ENCODE results near the gene SLC36A2. TPM values are rescaled to one million over a fixed set of nuclear protein-coding genes. Genes with fewer than 3 reads are reported as not detected.

Gene SLC36A2
- total and polyA plus RNA-seq, 5 donors: 0.14 TPM; not detected in 4

DNA sequence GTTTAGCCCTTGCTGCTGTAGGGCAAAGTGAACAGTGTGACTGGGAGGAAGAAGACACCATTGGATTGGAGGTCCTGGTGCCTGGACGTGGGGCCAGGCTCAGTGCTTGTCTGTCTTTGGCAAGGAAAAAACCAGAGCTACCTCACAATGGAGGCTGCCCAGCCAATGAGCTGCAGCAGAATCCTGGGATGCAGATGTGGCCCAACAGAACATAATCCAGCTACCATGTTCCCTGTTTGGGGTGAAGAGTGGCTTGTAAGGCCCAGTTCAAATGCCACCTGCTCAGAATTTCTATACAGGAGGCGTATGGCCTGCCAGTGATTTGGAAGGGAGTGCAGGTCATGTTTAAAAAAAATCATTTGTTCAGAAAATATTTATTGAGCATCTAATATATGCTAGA is 43.7 kb downstream of the SLC36A2 start, which contains the start of gene SLC36A3:
TSS of gene SLC36A3 (minus strand) at position 101 of the 400 bp plus-strand sequence. CDS start 412 bp downstream, outside the sequence.
- Histone ChIP-seq H3K27ac (ENCODE audit: low read length) (no peak within 1 kb of the TSS), H3K27me3 (ENCODE audit: control insufficient read depth, insufficient read depth) (no peaks in the 10 kb centered on the region), H3K4me3 (ENCODE audit: low read length) (no peak within 1 kb of the TSS), H3K4me1 (ENCODE audit: control insufficient read depth, insufficient read depth, low read length) (no peaks in the 10 kb centered on the region), H3K9me3 (ENCODE audit: control insufficient read depth, low read length) (no peaks in the 10 kb centered on the region)
- intact Hi-C loops (cut with DNase I): no loop called here
- ATAC-seq (no peak), DNase-seq (no peak)
- 84% methylated on average over 2 of the region's 2 CpGs for WGBS

DNA sequence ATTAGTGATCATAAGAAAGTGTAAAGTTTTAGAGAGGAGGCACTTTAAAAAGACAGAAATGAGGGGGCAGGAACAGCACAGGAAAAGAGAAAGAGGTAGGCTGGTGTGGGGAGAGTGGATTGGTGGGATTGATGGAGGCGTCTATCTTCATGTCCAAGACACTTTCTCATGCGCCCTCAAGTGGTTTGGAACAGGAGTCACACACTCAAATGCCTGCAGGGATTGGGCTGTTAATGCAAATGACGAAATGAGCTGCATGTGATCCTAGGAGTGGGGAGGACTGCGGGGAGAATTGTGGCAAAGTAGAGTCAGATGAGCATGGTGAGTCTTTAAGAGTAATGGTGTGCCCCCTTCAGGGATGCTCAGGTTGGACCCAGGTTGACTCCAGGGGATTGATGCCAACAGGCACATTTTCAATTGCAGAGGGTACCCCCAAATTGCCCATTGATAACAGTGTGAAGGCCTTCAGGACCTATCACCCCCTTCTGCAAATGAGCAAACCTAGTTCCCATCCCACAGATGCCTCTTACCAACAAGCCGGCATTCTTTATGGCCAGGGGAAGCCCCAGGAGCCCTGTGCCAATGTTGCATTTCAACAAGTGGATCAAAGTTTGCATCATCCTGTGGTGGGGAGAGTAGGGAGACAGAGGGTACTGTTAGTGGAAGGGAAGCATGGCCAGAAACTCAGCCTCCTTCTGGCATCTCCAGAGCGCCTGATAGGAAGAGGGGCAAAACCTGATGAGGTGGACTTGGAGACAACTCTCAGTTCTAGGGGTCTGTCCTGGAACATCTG is 49.1 kb downstream of the SLC36A2 start:
- Histone ChIP-seq H3K4me3 (ENCODE audit: low read length) (no peak overlapping the region), H3K4me1 (ENCODE audit: control insufficient read depth, insufficient read depth, low read length) (peaks cover 2% of the 10 kb centered on the region), H3K9me3 (ENCODE audit: control insufficient read depth, low read length) (no peaks in the 10 kb centered on the region), H3K27ac (ENCODE audit: low read length) (no peak overlapping the region), H3K27me3 (ENCODE audit: control insufficient read depth, insufficient read depth) (no peaks in the 10 kb centered on the region)
- no peak for ATAC-seq
- DNase-seq: no peak
- WGBS: 30% methylated on average over 6 of the region's 6 CpGs
- intact Hi-C loops (cut with DNase I): no loop called here

GRCh38 chr5:151296974-151297373 is 50.4 kb downstream of the SLC36A2 start:
- DNase-seq: no peak
- ATAC-seq: no peak
- no peak overlapping the region for H3K4me3 ChIP-seq (ENCODE audit: low read length)
- H3K27me3 ChIP-seq (ENCODE audit: control insufficient read depth, insufficient read depth): no peaks in the 10 kb centered on the region
- no peak overlapping the region for H3K27ac ChIP-seq (ENCODE audit: low read length)
- intact Hi-C loops (cut with DNase I): no loop called here
- peaks cover 2% of the 10 kb centered on the region for H3K4me1 ChIP-seq (ENCODE audit: control insufficient read depth, insufficient read depth, low read length)
- no peaks in the 10 kb centered on the region for H3K9me3 ChIP-seq (ENCODE audit: control insufficient read depth, low read length)
- 72% methylated on average over 2 of the region's 2 CpGs for WGBS

GRCh38 chr5:151296478-151296830 is 50.9 kb downstream of the SLC36A2 start:
- no peak overlapping the region for H3K4me3 ChIP-seq (ENCODE audit: low read length)
- H3K27me3 ChIP-seq (ENCODE audit: control insufficient read depth, insufficient read depth): no peaks in the 10 kb centered on the region
- ATAC-seq: no peak
- no peaks in the 10 kb centered on the region for H3K9me3 ChIP-seq (ENCODE audit: control insufficient read depth, low read length)
- intact Hi-C loops (cut with DNase I): no loop called here
- 82% methylated on average over 1 of the region's 1 CpG for WGBS
- H3K27ac ChIP-seq (ENCODE audit: low read length): no peak overlapping the region
- DNase-seq: no peak
- H3K4me1 ChIP-seq (ENCODE audit: control insufficient read depth, insufficient read depth, low read length): peaks cover 2% of the 10 kb centered on the region

DNA sequence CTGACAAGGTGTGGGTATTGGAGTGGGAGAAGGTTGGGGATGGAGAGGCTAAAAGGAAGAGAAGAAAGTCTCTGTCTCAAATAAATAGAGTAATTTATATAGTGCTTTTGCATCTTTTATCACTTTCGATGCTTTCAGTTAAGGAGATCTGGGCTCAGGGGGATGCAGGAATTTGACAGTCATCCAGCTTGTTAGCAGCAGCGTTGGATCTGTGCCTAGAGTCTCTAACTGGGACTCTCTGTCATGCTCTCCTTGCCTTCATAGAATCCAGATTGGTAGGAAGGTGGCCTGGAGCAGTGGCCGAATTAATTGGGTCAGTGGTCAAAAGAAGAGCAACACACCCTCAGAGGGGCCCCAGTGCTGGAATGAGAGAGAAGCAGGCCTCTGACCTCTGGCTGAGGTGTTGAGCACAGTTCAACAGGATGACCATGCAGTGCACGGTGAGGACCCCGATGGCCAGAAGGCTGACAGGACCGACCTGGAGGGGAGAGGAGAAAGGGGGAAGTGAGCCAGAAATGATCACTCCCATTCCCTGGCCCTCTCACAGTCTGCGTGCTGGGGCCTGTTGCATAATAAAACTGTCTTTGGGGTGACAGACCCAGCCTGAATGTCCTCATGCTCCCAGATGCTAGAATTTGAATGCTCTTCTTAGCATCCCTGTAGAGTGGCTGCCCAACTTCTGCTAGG is 51.4 kb downstream of the SLC36A2 start:
- no peak for ATAC-seq
- no peak overlapping the region for H3K27ac ChIP-seq (ENCODE audit: low read length)
- DNase-seq: no peak
- no peaks in the 10 kb centered on the region for H3K27me3 ChIP-seq (ENCODE audit: control insufficient read depth, insufficient read depth)
- H3K9me3 ChIP-seq (ENCODE audit: control insufficient read depth, low read length): no peaks in the 10 kb centered on the region
- peaks cover 2% of the 10 kb centered on the region for H3K4me1 ChIP-seq (ENCODE audit: control insufficient read depth, insufficient read depth, low read length)
- WGBS: 29% methylated on average over 7 of the region's 7 CpGs
- H3K4me3 ChIP-seq (ENCODE audit: low read length): no peak overlapping the region
- intact Hi-C loops (cut with DNase I): no loop called here

- Histone ChIP-seq H3K4me1 (ENCODE audit: control insufficient read depth, insufficient read depth, low read length) (peaks cover 2% of the 10 kb centered on the region), H3K9me3 (ENCODE audit: control insufficient read depth, low read length) (no peaks in the 10 kb centered on the region), H3K27me3 (ENCODE audit: control insufficient read depth, insufficient read depth) (no peaks in the 10 kb centered on the region), H3K27ac (ENCODE audit: low read length) (no peak overlapping the region), H3K4me3 (ENCODE audit: low read length) (no peak overlapping the region)
- DNase-seq (no peak), ATAC-seq (no peak)
- intact Hi-C loops (cut with DNase I): no loop called here
- 67% methylated on average over 5 of the region's 5 CpGs for WGBS
Measured at GRCh38 chr5:151295138-151295537, 52.2 kb downstream of the SLC36A2 start.

GRCh38 chr5:151293624-151294023 is 53.7 kb downstream of the SLC36A2 start:
- intact Hi-C loops (cut with DNase I): no loop called here
- no peak for DNase-seq
- 51% methylated on average over 4 of the region's 4 CpGs for WGBS

DNA sequence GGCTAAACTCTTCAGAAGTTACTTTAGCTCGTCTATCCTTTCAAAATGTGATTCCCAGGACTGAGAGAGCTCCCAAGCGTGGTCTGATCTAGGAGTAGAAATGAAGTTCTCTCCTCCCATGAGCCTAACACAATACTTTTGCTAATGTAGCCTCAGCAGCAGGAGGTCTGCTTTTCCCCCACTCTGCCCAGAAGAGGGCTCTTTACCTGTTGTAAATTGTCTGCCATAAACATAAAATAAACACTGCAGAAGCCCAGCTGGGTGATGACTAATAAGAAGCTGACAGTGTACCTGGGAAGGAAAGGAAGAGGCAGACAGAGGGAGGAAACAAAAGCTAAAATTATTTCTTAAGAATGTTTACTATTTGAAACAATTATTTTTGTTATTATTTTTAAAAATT is 59.2 kb downstream of the SLC36A2 start:
- DNase-seq (no peak), ATAC-seq (no peak)
- intact Hi-C loops (cut with DNase I): no loop called here
- H3K27me3 ChIP-seq (ENCODE audit: control insufficient read depth, insufficient read depth): no peaks in the 10 kb centered on the region
- WGBS: 66% methylated on average over 2 of the region's 2 CpGs
- H3K4me3 ChIP-seq (ENCODE audit: low read length): no peak overlapping the region
- no peak overlapping the region for H3K27ac ChIP-seq (ENCODE audit: low read length)
- no peaks in the 10 kb centered on the region for H3K9me3 ChIP-seq (ENCODE audit: control insufficient read depth, low read length)
- no peaks in the 10 kb centered on the region for H3K4me1 ChIP-seq (ENCODE audit: control insufficient read depth, insufficient read depth, low read length)

More at GRCh38 chr5:151293624-151294023, 53.7 kb downstream of the SLC36A2 start:
- Histone ChIP-seq H3K4me1 (ENCODE audit: control insufficient read depth, insufficient read depth, low read length) (peaks cover 2% of the 10 kb centered on the region), H3K9me3 (ENCODE audit: control insufficient read depth, low read length) (no peaks in the 10 kb centered on the region), H3K27me3 (ENCODE audit: control insufficient read depth, insufficient read depth) (no peaks in the 10 kb centered on the region), H3K4me3 (ENCODE audit: low read length) (no peak overlapping the region), H3K27ac (ENCODE audit: low read length) (no peak overlapping the region)
- ATAC-seq: no peak

DNA sequence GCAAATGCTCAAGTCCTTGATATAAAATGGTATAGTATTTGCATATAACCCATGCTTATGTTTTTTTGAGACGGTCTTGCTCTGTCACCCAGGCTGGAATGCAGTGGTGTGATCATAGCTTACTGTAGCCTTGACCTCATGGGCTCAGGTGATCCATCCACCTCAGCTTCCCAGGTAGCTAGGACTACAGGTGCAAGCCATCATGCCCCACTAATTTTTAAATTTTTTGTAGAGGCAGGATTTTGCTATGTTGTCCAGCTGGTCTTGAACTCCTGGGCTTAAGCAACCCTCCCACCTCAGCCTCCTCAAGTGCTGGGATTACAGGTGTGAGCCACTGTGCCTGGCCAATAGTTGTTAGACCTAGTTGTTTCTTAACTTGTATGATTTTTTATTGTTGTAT is 61.1 kb downstream of the SLC36A2 start:
- Histone ChIP-seq H3K4me3 (ENCODE audit: low read length) (no peak overlapping the region), H3K4me1 (ENCODE audit: control insufficient read depth, insufficient read depth, low read length) (no peaks in the 10 kb centered on the region), H3K27ac (ENCODE audit: low read length) (no peak overlapping the region), H3K27me3 (ENCODE audit: control insufficient read depth, insufficient read depth) (no peaks in the 10 kb centered on the region), H3K9me3 (ENCODE audit: control insufficient read depth, low read length) (no peaks in the 10 kb centered on the region)
- intact Hi-C loops (cut with DNase I): no loop called here
- 88% methylated on average over 1 of the region's 1 CpG for WGBS
- no peak for ATAC-seq
- DNase-seq: no peak

- WGBS: 75% methylated on average over 5 of the region's 5 CpGs
Measured at GRCh38 chr5:151285683-151286082, 61.7 kb downstream of the SLC36A2 start.

DNA sequence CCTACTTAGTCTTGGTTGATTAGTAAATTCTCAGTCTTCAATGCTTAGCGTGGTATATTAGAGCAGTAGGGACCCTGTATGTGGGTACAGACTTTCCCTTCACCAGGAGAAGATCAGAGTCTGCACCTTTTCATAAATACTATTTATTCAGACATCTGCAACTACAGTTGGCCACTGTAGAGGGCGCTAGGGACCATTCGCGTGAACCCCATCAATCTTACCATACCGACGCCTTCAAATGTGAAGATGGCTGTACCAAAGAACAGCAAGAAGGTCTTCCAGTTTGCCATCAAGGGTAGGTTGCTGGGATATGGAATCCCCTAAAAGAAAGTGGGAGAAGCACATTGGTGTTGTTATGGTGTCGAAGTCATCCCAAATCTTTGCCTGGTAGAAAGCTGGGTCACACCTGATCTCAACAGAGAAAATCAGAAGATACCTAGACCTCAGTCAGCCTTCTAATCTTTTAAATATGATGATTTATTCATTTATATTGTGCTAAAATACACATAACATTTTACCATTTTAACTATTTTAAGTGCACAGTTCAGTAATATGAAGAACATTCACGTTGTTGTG is 62.9 kb downstream of the SLC36A2 start:
- intact Hi-C loops (cut with DNase I): no loop called here
- ATAC-seq (no peak), DNase-seq (no peak)
- H3K27ac ChIP-seq (ENCODE audit: low read length): no peak overlapping the region
- 32% methylated on average over 8 of the region's 8 CpGs for WGBS
- no peak overlapping the region for H3K4me3 ChIP-seq (ENCODE audit: low read length)
- no peaks in the 10 kb centered on the region for H3K4me1 ChIP-seq (ENCODE audit: control insufficient read depth, insufficient read depth, low read length)
- H3K9me3 ChIP-seq (ENCODE audit: control insufficient read depth, low read length): no peaks in the 10 kb centered on the region
- no peaks in the 10 kb centered on the region for H3K27me3 ChIP-seq (ENCODE audit: control insufficient read depth, insufficient read depth)

More at GRCh38 chr5:151285683-151286082, 61.7 kb downstream of the SLC36A2 start:
- Histone ChIP-seq H3K4me1 (ENCODE audit: control insufficient read depth, insufficient read depth, low read length) (no peaks in the 10 kb centered on the region), H3K9me3 (ENCODE audit: control insufficient read depth, low read length) (no peaks in the 10 kb centered on the region), H3K27ac (ENCODE audit: low read length) (no peak overlapping the region), H3K4me3 (ENCODE audit: low read length) (no peak overlapping the region), H3K27me3 (ENCODE audit: control insufficient read depth, insufficient read depth) (no peaks in the 10 kb centered on the region)
- intact Hi-C loops (cut with DNase I): no loop called here
- DNase-seq (no peak), ATAC-seq (no peak)
